Putamen (tissue), 1 donor: ENCODE measurements around the gene CTDSPL.
"Not testable (repeated sequence)": the region's sequence is repeated elsewhere in the genome, so short reads cannot be mapped to it uniquely, and the experiment has no call there.

ENCODE experiments used
- DNase-seq: peaks from one replicate; pipeline ENCODE4 v3.0.0-alpha.2; 2016; ENCODE audit warnings: low spot score

The CTDSPL gene

GRCh38 chr3:38019658-38020341, 158.1 kb downstream of the CTDSPL start:
- DNase-seq, result no peak

GRCh38 chr3:38020342-38020726, 158.7 kb downstream of the CTDSPL start:
- no peak for DNase-seq

GRCh38 chr3:38021196-38021595, 159.5 kb downstream of the CTDSPL start:
- no peak for DNase-seq

GRCh38 chr3:38022301-38022700, 160.6 kb downstream of the CTDSPL start:
- DNase-seq, result no peak

- no peak for DNase-seq
These were observed 161.4 kb downstream of the CTDSPL start for GRCh38 chr3:38022896-38023709.

- no peak for DNase-seq
These were observed 165.2 kb downstream of the CTDSPL start for GRCh38 chr3:38026856-38027255.

GRCh38 chr3:38027466-38028465, 166.1 kb downstream of the CTDSPL start:
- no peak for DNase-seq

GRCh38 chr3:38028621-38029361, 167.1 kb downstream of the CTDSPL start:
- no peak for DNase-seq

- DNase-seq, result no peak
These were observed 167.9 kb downstream of the CTDSPL start, which contains the start of gene PLCD1 for GRCh38 chr3:38029400-38030125. Gene PLCD1 (minus strand): TSS chr3:38029642. CDS start chr3:38029539, 103 bp downstream.

- no peak for DNase-seq
These were observed 168.7 kb downstream of the CTDSPL start for GRCh38 chr3:38030126-38031021.

- DNase-seq, result no peak
These were observed 169.6 kb downstream of the CTDSPL start for GRCh38 chr3:38031022-38031994.

GRCh38 chr3:38032328-38032865, 170.7 kb downstream of the CTDSPL start:
- no peak for DNase-seq

GRCh38 chr3:38033586-38033985, 171.9 kb downstream of the CTDSPL start:
- not testable (repeated sequence) for DNase-seq
